Measurements from ENCODE around the gene C1QA. TPM values are rescaled to one million over a fixed set of nuclear protein-coding genes. Genes with fewer than 3 reads are reported as not detected.
"Not testable (repeated sequence)": the region's sequence is repeated elsewhere in the genome, so short reads cannot be mapped to it uniquely, and the experiment has no call there.

C1QA gene
- total and polyA plus RNA-seq, 2 experiments from 2014 or later, result not detected

GRCh38 chr1:22665752-22666151 lies 29.3 kb downstream of the C1QA start:
- Histone ChIP-seq H3K27ac (no peak overlapping the region), H3K4me3 (no peak overlapping the region), H3K27me3 (no peaks in the 10 kb centered on the region), H3K9me3 (ENCODE audit: low read depth) (no peaks in the 10 kb centered on the region), H3K36me3 (no peaks in the 10 kb centered on the region), H3K4me1 (ENCODE audit: low read depth) (no peaks in the 10 kb centered on the region)
- peak; percentile 41 to 64 for DNase-seq (ENCODE audit: low read depth in 1 of 2, low spot score in 1 of 2)
- peak; percentile 57 for TF ChIP-seq CTCF (IDR thresholded peaks at IDR 0.05; ENCODE audit: low read depth, low read length)

GRCh38 chr1:22666412-22666811 lies 30.0 kb downstream of the C1QA start:
- H3K27me3 ChIP-seq, result no peaks in the 10 kb centered on the region

GRCh38 chr1:22668840-22669239 lies 32.4 kb downstream of the C1QA start:
- not testable (repeated sequence) for H3K4me3 ChIP-seq; DNase-seq (ENCODE audit: low read depth in 1 of 2, low spot score in 1 of 2); H3K9me3 ChIP-seq (ENCODE audit: low read depth); H3K36me3 ChIP-seq; H3K27me3 ChIP-seq; H3K4me1 ChIP-seq (ENCODE audit: low read depth); H3K27ac ChIP-seq

More at GRCh38 chr1:22666412-22666811, 30.0 kb downstream of the C1QA start:
- Histone ChIP-seq H3K4me3 (no peak overlapping the region), H3K36me3 (no peaks in the 10 kb centered on the region), H3K4me1 (ENCODE audit: low read depth) (no peaks in the 10 kb centered on the region), H3K27ac (no peak overlapping the region), H3K9me3 (ENCODE audit: low read depth) (no peaks in the 10 kb centered on the region)
- DNase-seq (ENCODE audit: low read depth in 1 of 2, low spot score in 1 of 2), result no peak
- TF ChIP-seq CTCF (IDR thresholded peaks at IDR 0.05; ENCODE audit: low read depth, low read length), result no peak

GRCh38 chr1:22670352-22670975 lies 34.0 kb downstream of the C1QA start:
- Histone ChIP-seq H3K27me3 (no peaks in the 10 kb centered on the region), H3K4me3 (no peak overlapping the region), H3K4me1 (ENCODE audit: low read depth) (no peaks in the 10 kb centered on the region), H3K36me3 (no peaks in the 10 kb centered on the region), H3K27ac (no peak overlapping the region), H3K9me3 (ENCODE audit: low read depth) (no peaks in the 10 kb centered on the region)
- TF ChIP-seq CTCF (IDR thresholded peaks at IDR 0.05; ENCODE audit: low read depth, low read length), result no peak
- peak in 1 of 2 donors; percentile 31 for DNase-seq (ENCODE audit: low read depth in 1 of 2, low spot score in 1 of 2)

GRCh38 chr1:22671999-22672398 lies 35.6 kb downstream of the C1QA start:
- H3K4me1 ChIP-seq (ENCODE audit: low read depth), result no peaks in the 10 kb centered on the region

More at GRCh38 chr1:22671999-22672398, 35.6 kb downstream of the C1QA start:
- Histone ChIP-seq H3K27me3 (no peaks in the 10 kb centered on the region), H3K36me3 (no peaks in the 10 kb centered on the region), H3K9me3 (ENCODE audit: low read depth) (no peaks in the 10 kb centered on the region), H3K4me3 (no peak overlapping the region), H3K27ac (no peak overlapping the region)
- no peak for DNase-seq (ENCODE audit: low read depth in 1 of 2, low spot score in 1 of 2)
- no peak for TF ChIP-seq CTCF (IDR thresholded peaks at IDR 0.05; ENCODE audit: low read depth, low read length)
